DOHH2 (cell line): ENCODE results near the gene PAPOLB.

Source experiments
- CTCF ChIP-seq: fragments of 200-600 bp; sonication (generic); IDR thresholded peaks from one replicate; pipeline ENCODE4 v1.5.1; 2014; ENCODE audit warnings: antibody characterized with exemption, mild to moderate bottlenecking, low read depth, low read length; ENCODE audit not compliant: poor library complexity, severe bottlenecking
- EZH2phosphoT487 ChIP-seq: fragments of 200-600 bp; sonication (generic); IDR thresholded peaks from 2 replicates; pipeline ENCODE4 v1.6.1; 2017; ENCODE audit warnings: borderline replicate concordance, mild to moderate bottlenecking, antibody characterized with exemption, low read length, moderate library complexity, mixed read lengths

- no peak for TF ChIP-seq CTCF
- no peak for TF ChIP-seq EZH2phosphoT487
Measured at GRCh38 chr7:4835398-4836205, 26.2 kb downstream of the PAPOLB start.
